Measurements from ENCODE around the gene PPA1. TPM values are rescaled to one million over a fixed set of nuclear protein-coding genes. Genes with fewer than 3 reads are reported as not detected.

Gene PPA1
- total RNA-seq, 1 experiment from 2014 or later, result 180 TPM

DNA sequence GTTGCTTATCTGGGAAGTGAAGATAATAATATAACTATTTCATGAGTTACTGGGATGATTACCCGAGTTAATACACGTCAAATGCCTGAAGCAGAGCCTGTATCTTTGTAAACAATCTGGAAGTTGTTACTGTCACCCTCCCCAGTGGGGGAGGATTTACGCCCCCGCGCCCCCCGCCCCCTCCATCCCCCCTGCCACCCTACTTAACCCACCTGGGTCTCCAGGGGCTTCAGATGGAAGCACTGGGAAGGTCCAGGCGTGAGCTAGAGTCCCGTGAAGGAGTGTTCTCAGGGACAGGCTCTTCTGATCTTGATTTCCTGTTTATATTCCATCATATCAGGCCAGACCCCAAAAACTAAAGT lies 691 bp upstream of the PPA1 start:
- ChIA-PET POLR2A (interaction anchor here (0.6 to 1.0 kb wide), 2 partner anchors 12 to 26 kb away, joined by 3 to 4 read pairs; no protein-coding TSS in a partner anchor), CTCF (interaction anchor here (0.6 to 3.2 kb wide), 12 partner anchors 13 to 598 kb away, joined by 3 to 48 read pairs (median 6); partner anchors contain the start of gene TYSND1)
- TF ChIP-seq SOX15 (CRISPR knock-in tag; IDR thresholded peaks at IDR 0.05), result no peak
- TF ChIP-seq, protein P1, sequence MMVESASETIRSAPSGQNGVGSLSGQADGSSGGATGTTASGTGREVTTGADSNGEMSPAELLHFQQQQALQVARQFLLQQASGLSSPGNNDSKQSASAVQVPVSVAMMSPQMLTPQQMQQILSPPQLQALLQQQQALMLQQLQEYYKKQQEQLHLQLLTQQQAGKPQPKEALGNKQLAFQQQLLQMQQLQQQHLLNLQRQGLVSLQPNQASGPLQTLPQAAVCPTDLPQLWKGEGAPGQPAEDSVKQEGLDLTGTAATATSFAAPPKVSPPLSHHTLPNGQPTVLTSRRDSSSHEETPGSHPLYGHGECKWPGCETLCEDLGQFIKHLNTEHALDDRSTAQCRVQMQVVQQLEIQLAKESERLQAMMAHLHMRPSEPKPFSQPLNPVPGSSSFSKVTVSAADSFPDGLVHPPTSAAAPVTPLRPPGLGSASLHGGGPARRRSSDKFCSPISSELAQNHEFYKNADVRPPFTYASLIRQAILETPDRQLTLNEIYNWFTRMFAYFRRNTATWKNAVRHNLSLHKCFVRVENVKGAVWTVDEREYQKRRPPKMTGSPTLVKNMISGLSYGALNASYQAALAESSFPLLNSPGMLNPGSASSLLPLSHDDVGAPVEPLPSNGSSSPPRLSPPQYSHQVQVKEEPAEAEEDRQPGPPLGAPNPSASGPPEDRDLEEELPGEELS (CRISPR knock-in tag; IDR thresholded peaks at IDR 0.05), result no peak
- TF ChIP-seq, protein P2, sequence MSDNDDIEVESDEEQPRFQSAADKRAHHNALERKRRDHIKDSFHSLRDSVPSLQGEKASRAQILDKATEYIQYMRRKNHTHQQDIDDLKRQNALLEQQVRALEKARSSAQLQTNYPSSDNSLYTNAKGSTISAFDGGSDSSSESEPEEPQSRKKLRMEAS (CRISPR knock-in tag; IDR thresholded peaks at IDR 0.05), result no peak
- TF ChIP-seq, protein P3, sequence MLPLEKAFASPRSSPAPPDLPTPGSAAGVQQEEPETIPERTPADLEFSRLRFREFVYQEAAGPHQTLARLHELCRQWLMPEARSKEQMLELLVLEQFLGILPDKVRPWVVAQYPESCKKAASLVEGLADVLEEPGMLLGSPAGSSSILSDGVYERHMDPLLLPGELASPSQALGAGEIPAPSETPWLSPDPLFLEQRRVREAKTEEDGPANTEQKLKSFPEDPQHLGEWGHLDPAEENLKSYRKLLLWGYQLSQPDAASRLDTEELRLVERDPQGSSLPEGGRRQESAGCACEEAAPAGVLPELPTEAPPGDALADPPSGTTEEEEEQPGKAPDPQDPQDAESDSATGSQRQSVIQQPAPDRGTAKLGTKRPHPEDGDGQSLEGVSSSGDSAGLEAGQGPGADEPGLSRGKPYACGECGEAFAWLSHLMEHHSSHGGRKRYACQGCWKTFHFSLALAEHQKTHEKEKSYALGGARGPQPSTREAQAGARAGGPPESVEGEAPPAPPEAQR (CRISPR knock-in tag; IDR thresholded peaks at IDR 0.05), result no peak
- no peak for TF ChIP-seq ELF4 (CRISPR knock-in tag; IDR thresholded peaks at IDR 0.05; ENCODE audit: low read depth)
- TF ChIP-seq, protein P4, sequence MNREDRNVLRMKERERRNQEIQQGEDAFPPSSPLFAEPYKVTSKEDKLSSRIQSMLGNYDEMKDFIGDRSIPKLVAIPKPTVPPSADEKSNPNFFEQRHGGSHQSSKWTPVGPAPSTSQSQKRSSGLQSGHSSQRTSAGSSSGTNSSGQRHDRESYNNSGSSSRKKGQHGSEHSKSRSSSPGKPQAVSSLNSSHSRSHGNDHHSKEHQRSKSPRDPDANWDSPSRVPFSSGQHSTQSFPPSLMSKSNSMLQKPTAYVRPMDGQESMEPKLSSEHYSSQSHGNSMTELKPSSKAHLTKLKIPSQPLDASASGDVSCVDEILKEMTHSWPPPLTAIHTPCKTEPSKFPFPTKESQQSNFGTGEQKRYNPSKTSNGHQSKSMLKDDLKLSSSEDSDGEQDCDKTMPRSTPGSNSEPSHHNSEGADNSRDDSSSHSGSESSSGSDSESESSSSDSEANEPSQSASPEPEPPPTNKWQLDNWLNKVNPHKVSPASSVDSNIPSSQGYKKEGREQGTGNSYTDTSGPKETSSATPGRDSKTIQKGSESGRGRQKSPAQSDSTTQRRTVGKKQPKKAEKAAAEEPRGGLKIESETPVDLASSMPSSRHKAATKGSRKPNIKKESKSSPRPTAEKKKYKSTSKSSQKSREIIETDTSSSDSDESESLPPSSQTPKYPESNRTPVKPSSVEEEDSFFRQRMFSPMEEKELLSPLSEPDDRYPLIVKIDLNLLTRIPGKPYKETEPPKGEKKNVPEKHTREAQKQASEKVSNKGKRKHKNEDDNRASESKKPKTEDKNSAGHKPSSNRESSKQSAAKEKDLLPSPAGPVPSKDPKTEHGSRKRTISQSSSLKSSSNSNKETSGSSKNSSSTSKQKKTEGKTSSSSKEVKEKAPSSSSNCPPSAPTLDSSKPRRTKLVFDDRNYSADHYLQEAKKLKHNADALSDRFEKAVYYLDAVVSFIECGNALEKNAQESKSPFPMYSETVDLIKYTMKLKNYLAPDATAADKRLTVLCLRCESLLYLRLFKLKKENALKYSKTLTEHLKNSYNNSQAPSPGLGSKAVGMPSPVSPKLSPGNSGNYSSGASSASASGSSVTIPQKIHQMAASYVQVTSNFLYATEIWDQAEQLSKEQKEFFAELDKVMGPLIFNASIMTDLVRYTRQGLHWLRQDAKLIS (CRISPR knock-in tag; IDR thresholded peaks at IDR 0.05; ENCODE audit: borderline replicate concordance), result no peak
- TF ChIP-seq ESRRA (CRISPR knock-in tag; IDR thresholded peaks at IDR 0.05; ENCODE audit: borderline replicate concordance), result no peak
- no peak for TF ChIP-seq GRHL2 (CRISPR knock-in tag; IDR thresholded peaks at IDR 0.05; ENCODE audit: insufficient replicate concordance, severe bottlenecking)
- TF ChIP-seq SMAD4 (CRISPR knock-in tag; IDR thresholded peaks at IDR 0.05), result no peak
- TF ChIP-seq PRRX2 (CRISPR knock-in tag; IDR thresholded peaks at IDR 0.05), result no peak
- Mint-ChIP-seq H3K27me3 (ENCODE audit: low read depth) (no peaks in the 10 kb centered on the region; the same call in 1 of the 2 replicates), H3K4me1 (peaks cover 8% of the 10 kb centered on the region), H3K27ac (peak overlapping the region; percentile 73), H3K36me3 (peaks cover 23% of the 10 kb centered on the region), H3K9me3 (peaks cover 12% of the 10 kb centered on the region), H3K4me3 (peak overlapping the region; percentile 92)
- DNase-seq (ENCODE audit: low spot score), result no peak
- no peak for ATAC-seq

DNA sequence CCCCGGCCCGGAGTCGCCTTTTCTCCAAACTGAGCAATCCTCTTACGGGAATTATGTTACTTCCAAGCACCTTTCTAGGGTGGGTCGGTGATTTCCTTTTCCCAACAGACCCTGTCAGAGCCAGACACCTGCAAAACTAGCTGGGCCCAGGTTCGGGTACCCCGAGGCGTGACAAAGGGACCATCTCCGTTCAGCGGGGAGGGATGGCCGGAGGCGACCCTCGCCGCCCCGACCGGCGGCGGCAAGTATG lies 445 bp downstream of the PPA1 start:
- Mint-ChIP-seq H3K27ac (no peak overlapping the region), H3K4me1 (peaks cover 8% of the 10 kb centered on the region), H3K27me3 (ENCODE audit: low read depth) (no peaks in the 10 kb centered on the region; the same call in 1 of the 2 replicates), H3K4me3 (peak overlapping the region; percentile 92), H3K9me3 (peaks cover 5% of the 10 kb centered on the region), H3K36me3 (peaks cover 20% of the 10 kb centered on the region)
- ATAC-seq, result no peak
- CTCF ChIA-PET, result interaction anchor here (0.6 to 3.2 kb wide), 12 partner anchors 12 to 597 kb away, joined by 3 to 48 read pairs (median 6); partner anchors contain the start of gene TYSND1
- no peak for DNase-seq (ENCODE audit: low spot score)
- TF ChIP-seq ZNF219 (CRISPR knock-in tag; IDR thresholded peaks at IDR 0.05; ENCODE audit: borderline replicate concordance) (0 out of 2 replicates have a peak, but pooled peaks have one; percentile 31), TEAD4 (CRISPR knock-in tag; IDR thresholded peaks at IDR 0.05) (0 out of 2 replicates have a peak, but pooled peaks have one; percentile 51), CREM (CRISPR knock-in tag; IDR thresholded peaks at IDR 0.05) (no peak), KAT7 (CRISPR knock-in tag; IDR thresholded peaks at IDR 0.05; ENCODE audit: borderline replicate concordance) (no peak), ZNF232 (CRISPR knock-in tag; IDR thresholded peaks at IDR 0.05) (0 out of 2 replicates have a peak, but pooled peaks have one; percentile 1), TCF7 (CRISPR knock-in tag; IDR thresholded peaks at IDR 0.05; ENCODE audit: low read depth) (no peak), JUN (CRISPR knock-in tag; IDR thresholded peaks at IDR 0.05) (0 out of 2 replicates have a peak, but pooled peaks have one; percentile 45)
- TF ChIP-seq, protein P5, sequence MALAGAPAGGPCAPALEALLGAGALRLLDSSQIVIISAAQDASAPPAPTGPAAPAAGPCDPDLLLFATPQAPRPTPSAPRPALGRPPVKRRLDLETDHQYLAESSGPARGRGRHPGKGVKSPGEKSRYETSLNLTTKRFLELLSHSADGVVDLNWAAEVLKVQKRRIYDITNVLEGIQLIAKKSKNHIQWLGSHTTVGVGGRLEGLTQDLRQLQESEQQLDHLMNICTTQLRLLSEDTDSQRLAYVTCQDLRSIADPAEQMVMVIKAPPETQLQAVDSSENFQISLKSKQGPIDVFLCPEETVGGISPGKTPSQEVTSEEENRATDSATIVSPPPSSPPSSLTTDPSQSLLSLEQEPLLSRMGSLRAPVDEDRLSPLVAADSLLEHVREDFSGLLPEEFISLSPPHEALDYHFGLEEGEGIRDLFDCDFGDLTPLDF (CRISPR knock-in tag; IDR thresholded peaks at IDR 0.05), result 0 out of 2 replicates have a peak, but pooled peaks have one; percentile 39
- POLR2A ChIA-PET, result interaction anchor here (1.0 to 1.5 kb wide), 2 partner anchors 11 to 62 kb away, joined by 4 read pairs; partner anchors contain the start of gene SAR1A
